AG04450 (cell line): ENCODE data around the gene FANCD2. TPM values are rescaled to one million over a fixed set of nuclear protein-coding genes. Genes with fewer than 3 reads are reported as not detected.
"Not testable (repeated sequence)": the region's sequence is repeated elsewhere in the genome, so short reads cannot be mapped to it uniquely, and the experiment has no call there.

Experiments
- CTCF ChIA-PET: fragments of 300-600, 350-600 bp; formaldehyde crosslinking; extraction: SDS; loops from one replicate; lab custom pipeline; 2022; ENCODE audit warnings: antibody characterized with exemption, inconsistent platforms; lab: Charles Lee
- POLR2A ChIA-PET: fragments of 350-600 bp; formaldehyde crosslinking; extraction: SDS; loops from one replicate; lab custom pipeline; 2021; ENCODE audit warnings: antibody characterized with exemption, inconsistent platforms; lab: Yijun Ruan, JAX
- DNase-seq: peaks from one replicate; pipeline ENCODE4 v3.0.0-alpha.2; 2011; ENCODE audit warnings: low read depth, low spot score
- H3K27ac ChIP-seq: one replicate; pipeline ENCODE4 v1.5.1; 2012; ENCODE audit warnings: low read depth, low read length, control low read depth
- H3K27me3 ChIP-seq: one replicate; pipeline ENCODE4 v1.6.0; 2012; ENCODE audit warnings: low read length; ENCODE audit not compliant: control insufficient read depth, insufficient read depth
- H3K4me3 ChIP-seq: 2 replicates; pipeline ENCODE4 v1.5.1; 2011; ENCODE audit warnings: mild to moderate bottlenecking, low read depth, low read length, control low read depth
- H3K9me3 ChIP-seq: 2 replicates; pipeline ENCODE4 v1.5.1; 2012; ENCODE audit warnings: low read length; ENCODE audit not compliant: control insufficient read depth, insufficient read depth
- CTCF ChIP-seq: IDR thresholded peaks from 2 replicates; pipeline ENCODE4 v1.5.1; 2011; ENCODE audit warnings: low read depth, low read length, control low read depth, inconsistent platforms
- polyA plus RNA-seq: library from polyadenylated mRNA; depleted of rRNA; stranded (reverse); fragments of >200 nt; gene quantifications from 2 replicates; pipeline ENCODE4 v1.2.3, GENCODE V29; 2011

FANCD2 gene
- polyA plus RNA-seq, 1 experiment, result 5.4 TPM

DNA sequence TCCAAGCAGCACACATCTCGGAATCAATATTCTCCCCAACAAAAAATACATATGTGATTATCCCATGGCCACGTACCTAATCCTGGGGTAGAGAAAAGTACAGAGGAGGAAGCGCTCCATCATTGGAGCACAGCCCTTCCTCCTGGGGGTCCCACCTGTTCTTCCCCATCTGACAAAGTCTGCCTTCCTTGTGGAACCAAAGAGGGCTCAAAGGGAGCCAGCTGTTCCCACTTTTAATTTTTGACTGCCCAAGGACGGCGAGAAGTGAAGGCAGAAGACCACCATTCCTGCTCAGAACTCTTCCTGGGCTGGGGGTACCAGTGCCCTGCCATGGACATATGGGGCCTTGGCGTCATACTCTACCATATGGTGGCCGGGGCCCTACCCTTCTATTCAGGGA, 14.1 kb upstream of the FANCD2 start:
- no peaks in the 10 kb centered on the region; the same call in 1 of the 2 replicates for H3K9me3 ChIP-seq
- POLR2A ChIA-PET, result no interaction called here
- H3K27me3 ChIP-seq, result no peaks in the 10 kb centered on the region
- TF ChIP-seq CTCF, result no peak
- CTCF ChIA-PET, result no interaction called here
- no peak overlapping the region for H3K4me3 ChIP-seq
- no peak overlapping the region for H3K27ac ChIP-seq
- DNase-seq, result no peak

DNA sequence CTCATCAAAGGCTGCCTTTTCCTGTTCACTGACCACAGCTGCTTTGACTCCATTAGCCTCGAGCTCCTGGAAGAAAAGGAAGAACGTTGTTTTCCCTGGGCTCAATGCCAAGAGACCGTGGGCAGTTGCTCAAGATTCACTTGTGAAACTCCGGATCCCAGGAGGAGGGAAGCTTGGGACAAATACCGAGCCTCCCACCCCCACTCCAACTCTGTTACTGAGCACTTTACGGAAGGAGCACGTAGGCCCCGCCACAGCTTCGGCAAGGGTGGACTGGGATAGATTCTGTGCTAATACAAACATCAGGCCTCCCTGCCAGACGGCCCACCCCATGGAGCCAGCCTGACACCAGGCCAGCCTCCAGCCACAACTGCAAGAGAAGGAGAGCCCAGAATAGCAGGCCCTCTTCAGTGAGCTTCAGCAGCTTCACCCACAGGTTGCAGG, 10.8 kb upstream of the FANCD2 start:
- peak overlapping the region; percentile 94 for H3K27ac ChIP-seq
- TF ChIP-seq CTCF, result no peak
- H3K4me3 ChIP-seq, result peak overlapping the region; percentile 37
- ChIA-PET POLR2A (interaction anchor here (0.5 to 1.9 kb wide), 15 partner anchors 9 to 324 kb away, joined by 3 to 11 read pairs (median 4); partner anchors contain the start of genes ARPC4, CRELD1, FANCD2 and TADA3), CTCF (interaction anchor here (1.0 to 2.2 kb wide), 3 partner anchors 69 to 167 kb away, joined by 4 to 12 read pairs (median 4); no protein-coding TSS in a partner anchor)
- no peaks in the 10 kb centered on the region for H3K27me3 ChIP-seq
- peak; percentile 97 for DNase-seq
- H3K9me3 ChIP-seq, result no peaks in the 10 kb centered on the region; the same call in 1 of the 2 replicates

- TF ChIP-seq CTCF, result no peak
- Histone ChIP-seq H3K27me3 (no peaks in the 10 kb centered on the region), H3K9me3 (no peaks in the 10 kb centered on the region), H3K27ac (peak overlapping the region; percentile 57), H3K4me3 (no peak overlapping the region)
- no peak for DNase-seq
- CTCF ChIA-PET, result interaction anchor here (0.6 to 1.6 kb wide), 3 partner anchors 42 to 85 kb away, joined by 3 to 6 read pairs (median 6); no protein-coding TSS in a partner anchor
- POLR2A ChIA-PET, result interaction anchor here (0.6 kb wide), 1 partner anchor 24 kb away, joined by 6 read pairs; no protein-coding TSS in a partner anchor
Measured at GRCh38 chr3:10017636-10018292, 8.5 kb upstream of the FANCD2 start.

DNA sequence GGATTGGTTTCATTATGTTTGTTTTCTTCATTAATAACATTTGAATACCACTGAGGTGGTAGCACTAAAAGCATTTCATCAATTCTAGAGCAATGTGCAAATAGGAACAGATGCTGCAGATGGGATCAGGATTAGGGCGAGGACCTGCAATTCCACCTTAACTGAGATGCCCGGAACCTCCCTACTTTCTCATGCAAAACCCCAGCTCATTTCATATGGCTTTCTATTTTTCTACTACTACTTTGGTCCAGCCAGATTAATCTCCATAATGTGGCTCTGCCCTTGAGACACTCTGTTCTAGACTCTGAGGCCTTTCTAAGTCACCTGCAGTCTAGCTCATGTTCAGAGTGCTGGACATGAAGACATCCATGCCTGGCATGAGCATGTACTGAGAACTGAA, 7.4 kb upstream of the FANCD2 start:
- DNase-seq, H3K9me3 ChIP-seq, H3K27ac ChIP-seq, H3K27me3 ChIP-seq, H3K4me3 ChIP-seq, POLR2A ChIA-PET: not testable (repeated sequence)
- CTCF ChIA-PET, result interaction anchor here (0.5 to 1.6 kb wide), 2 partner anchors 72 to 116 kb away, joined by 5 to 6 read pairs; no protein-coding TSS in a partner anchor

GRCh38 chr3:10019326-10019725, 6.9 kb upstream of the FANCD2 start:
- no peaks in the 10 kb centered on the region for H3K9me3 ChIP-seq
- ChIA-PET POLR2A (no interaction called here), CTCF (no interaction called here)
- H3K27ac ChIP-seq, result no peak overlapping the region
- H3K4me3 ChIP-seq, result no peak overlapping the region
- no peak for DNase-seq
- no peaks in the 10 kb centered on the region for H3K27me3 ChIP-seq
- TF ChIP-seq CTCF, result no peak
